GM15510 (cell line): ENCODE measurements around the gene IFNGR2.

Experiments used
- POLR2A ChIP-seq: IDR thresholded peaks from 3 replicates; pipeline ENCODE4 v1.6.1; 2011; ENCODE audit warnings: borderline replicate concordance; ENCODE audit not compliant: insufficient read length; ENCODE audit errors: extremely low read depth

IFNGR2 gene

DNA sequence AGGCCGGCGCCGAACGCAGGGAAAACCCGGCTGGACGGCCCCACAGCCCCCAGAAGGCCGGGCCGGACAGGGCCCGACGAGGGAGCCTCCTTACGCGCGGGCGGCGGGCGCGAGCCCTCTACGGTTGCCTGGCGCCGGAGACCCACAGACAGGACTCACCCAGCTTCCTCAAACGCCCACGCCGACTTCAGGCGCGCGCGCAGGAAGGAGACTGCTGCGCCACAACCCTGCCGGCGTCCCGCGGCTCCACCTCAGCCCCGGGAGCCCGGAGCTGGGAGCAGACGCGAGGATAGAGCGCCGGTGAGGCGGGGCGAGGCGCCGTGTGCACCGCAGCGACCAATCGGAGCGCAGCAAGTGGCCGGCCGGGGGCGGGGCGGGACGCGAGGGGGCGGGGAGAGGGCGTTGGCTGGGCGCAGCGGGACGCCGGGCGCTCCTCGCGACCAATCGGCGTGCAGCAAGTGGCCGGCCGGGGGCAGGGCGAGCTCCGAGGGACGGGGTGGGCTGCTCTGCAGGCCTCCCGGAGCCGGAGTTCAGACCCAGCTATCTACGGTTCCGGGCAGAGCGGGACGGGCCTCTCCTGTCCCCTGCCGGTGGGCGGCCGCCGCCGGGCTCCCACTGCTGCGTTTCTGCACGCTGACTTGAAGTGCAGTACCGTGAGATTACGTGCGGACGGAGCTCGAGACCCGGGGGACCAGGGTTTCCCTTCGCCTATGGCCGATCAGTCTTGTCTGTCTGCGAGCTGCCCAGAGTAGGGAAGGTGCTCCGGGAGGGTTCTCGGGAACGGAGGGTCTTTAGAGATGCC is 76.7 kb downstream of the IFNGR2 start, which contains the start of gene TMEM50B:
Gene TMEM50B (minus strand): TSS at position 296 of the 802 bp plus-strand sequence. CDS start 11,089 bp downstream, outside the sequence.
- TF ChIP-seq POLR2A, result peak; percentile 91

DNA sequence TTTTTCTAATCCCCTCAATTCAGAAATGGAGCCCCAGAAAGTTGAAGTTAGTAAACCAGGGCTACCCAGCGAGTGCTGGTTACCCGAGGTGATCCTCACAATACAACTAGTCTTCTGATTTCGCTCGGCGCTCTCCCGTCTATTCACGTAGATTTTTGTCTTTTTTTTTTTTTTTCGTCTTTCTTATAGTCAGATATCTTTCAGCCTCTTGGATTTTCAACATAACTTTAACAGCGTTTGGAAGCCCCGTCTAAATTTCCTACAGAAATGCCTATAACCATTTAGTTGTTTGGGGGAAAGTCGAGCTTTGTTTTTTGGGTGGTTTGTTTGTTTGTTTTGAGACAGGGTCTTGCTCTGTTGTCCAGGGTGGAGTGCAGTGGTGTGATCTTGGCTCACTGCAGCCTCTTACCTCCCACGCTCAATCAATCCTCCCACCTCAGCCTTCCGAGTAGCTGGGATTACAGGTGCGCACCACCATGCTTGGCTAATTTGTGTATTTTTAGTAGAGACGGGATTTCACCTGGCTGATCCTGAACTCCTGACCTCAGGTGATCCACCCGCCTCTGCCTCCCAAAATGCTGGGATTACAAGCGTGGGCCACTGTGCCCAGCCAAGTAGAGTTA is 77.4 kb downstream of the IFNGR2 start:
- TF ChIP-seq POLR2A, result no peak

DNA sequence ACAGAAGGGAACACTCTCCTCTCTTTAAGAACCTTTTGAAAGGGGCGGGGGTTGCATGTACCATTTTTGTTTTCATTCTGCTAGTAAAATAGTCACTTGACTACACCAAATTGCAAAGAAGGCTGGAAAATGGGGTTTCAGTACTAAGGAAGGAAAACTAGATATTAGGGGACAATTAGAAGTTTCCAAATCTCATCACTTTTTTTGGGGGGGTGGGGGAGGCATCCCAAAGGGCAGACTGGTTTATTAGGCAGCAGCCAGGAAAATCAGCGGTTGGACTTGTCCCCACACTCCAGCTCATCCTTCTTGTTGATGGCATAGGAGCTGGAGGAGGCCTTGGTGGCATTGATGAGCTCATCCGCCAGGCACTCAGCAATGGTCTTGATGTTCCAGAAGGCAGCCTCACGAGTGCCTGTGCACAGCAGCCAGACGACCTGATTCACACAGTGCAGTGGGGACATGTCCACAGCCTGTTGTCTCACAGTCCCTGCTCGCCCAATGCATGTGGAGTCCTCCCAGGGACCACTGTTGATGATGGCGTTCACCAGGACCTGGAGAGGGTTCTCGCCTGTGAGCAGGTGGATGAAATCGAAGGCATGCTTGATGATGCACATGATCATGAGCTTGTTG is 78.2 kb downstream of the IFNGR2 start:
- no peak for TF ChIP-seq POLR2A
